Stimulated activated naive CD8-positive, alpha-beta T cell treated with anti-CD3 and anti-CD28 coated beads, Interleukin-15, Interleukin-2, amounts not matched to agents 100 ng/mL and 50 ng/mL, for 24 hours (primary cell): ENCODE data around the gene CEP68.
"Not testable (repeated sequence)": the region's sequence is repeated elsewhere in the genome, so short reads cannot be mapped to it uniquely, and the experiment has no call there.

Experiments used
- H3K27ac Mint-ChIP-seq: one replicate; pipeline ENCODE4 v1.8.0; 2021; ENCODE audit warnings: mild to moderate bottlenecking, mixed read lengths
- H3K27me3 Mint-ChIP-seq: one replicate; pipeline ENCODE4 v1.8.0; 2021; ENCODE audit warnings: mixed read lengths
- H3K36me3 Mint-ChIP-seq: one replicate; pipeline ENCODE4 v1.8.0; 2021; ENCODE audit warnings: low read depth, mixed read lengths
- H3K4me1 Mint-ChIP-seq: one replicate; pipeline ENCODE4 v1.8.0; 2021; ENCODE audit warnings: low read depth, mixed read lengths
- H3K4me3 Mint-ChIP-seq: one replicate; pipeline ENCODE4 v1.8.0; 2021; ENCODE audit warnings: mild to moderate bottlenecking, mixed read lengths
- H3K9me3 Mint-ChIP-seq: one replicate; pipeline ENCODE4 v1.8.0; 2021; ENCODE audit warnings: mixed read lengths

CEP68 gene

DNA sequence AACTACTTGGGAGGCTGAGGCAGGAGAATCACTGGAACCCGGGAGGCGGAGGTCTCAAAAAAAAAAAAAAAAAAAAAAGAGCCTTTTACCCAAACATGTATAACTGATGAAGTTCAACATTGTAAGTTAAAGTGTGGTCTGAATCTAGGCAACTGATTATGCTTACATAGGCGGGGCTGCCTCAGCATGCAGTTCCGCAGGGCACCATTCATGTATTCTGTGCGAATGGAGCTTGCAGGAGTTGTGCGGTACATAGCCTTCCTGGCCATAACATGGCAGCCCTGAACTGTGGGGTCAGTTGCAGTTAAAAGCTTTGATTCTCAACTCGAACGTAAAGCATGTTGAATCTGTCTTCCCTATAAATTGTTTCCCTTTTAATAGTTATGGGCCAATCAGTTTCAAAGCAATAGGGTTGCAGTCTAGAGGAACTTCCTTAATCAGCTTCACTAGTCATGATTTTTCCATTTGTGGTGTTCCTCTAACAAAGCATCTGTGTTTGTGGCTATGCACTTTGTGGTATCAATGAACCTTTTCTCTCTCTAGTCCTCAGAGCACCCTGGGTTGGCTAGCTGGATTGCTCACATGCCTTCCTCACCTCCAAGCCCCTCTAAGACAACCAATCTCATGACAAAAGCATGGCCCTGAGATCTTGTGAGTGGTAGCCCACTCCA is 30.6 kb upstream of the CEP68 start:
- peak overlapping the region; percentile 50 for H3K27ac Mint-ChIP-seq
- no peaks in the 10 kb centered on the region for H3K27me3 Mint-ChIP-seq
- H3K36me3 Mint-ChIP-seq, result peaks cover 17% of the 10 kb centered on the region
- H3K9me3 Mint-ChIP-seq, result no peaks in the 10 kb centered on the region
- H3K4me1 Mint-ChIP-seq, result peaks cover 16% of the 10 kb centered on the region
- no peak overlapping the region for H3K4me3 Mint-ChIP-seq

DNA sequence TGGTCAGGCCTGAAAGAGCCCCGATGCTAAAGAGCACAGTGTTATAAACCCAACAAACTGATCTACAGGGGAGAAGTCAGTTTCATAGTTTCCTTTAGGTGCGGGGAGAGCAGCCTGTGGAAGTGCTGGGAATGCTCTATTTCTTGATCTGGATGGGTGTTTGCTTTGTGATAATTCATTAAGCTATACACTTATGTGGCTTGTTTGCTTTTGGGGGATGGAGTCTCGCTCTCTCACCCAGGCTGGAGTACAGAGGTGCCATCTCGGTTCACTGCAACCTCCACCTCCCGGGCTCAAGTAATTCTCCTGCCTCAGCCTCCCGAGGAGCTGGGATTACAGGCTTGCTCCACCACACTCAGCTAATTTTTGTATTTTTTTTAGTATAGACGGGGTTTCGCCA is 30.1 kb upstream of the CEP68 start:
- peak overlapping the region; percentile 50 for H3K27ac Mint-ChIP-seq
- no peaks in the 10 kb centered on the region for H3K27me3 Mint-ChIP-seq
- peaks cover 22% of the 10 kb centered on the region for H3K4me1 Mint-ChIP-seq
- H3K4me3 Mint-ChIP-seq, result no peak overlapping the region
- H3K36me3 Mint-ChIP-seq, result peaks cover 17% of the 10 kb centered on the region
- no peaks in the 10 kb centered on the region for H3K9me3 Mint-ChIP-seq

DNA sequence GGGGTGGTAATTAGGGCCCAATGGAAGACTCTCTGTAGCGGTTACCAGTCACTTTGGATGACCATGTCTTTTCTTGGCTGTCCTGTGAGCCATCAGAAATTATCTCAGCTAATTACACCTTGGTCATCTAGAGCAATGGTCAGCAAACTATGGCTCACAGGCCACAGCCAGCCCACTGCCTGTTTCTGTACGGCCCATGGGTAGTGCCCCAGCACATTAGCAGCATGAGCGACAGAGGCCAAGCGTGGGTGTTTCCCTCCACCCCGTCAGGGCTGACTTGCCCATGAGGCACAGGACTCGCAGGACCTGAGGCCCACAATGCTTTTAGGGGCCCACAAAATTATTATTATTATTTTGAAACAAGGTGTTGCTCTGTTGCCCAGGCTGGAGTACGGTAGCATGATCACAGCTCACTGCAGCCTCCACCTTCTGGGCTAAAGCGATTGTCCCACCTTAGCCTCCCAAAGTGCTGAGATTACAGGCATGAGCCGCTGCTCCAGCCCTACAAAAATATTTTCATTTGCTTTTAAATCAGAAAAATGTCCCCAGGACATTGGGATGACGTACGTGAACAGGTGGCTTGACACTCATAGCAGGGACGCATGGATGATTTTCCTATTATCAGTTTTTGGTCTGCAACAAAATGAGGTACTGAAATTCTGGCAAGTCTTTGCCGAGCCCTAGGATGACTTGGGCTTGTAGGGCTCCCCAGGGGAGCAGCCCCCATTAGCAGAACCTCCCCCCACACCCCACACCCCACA is 29.3 kb upstream of the CEP68 start:
- H3K27me3 Mint-ChIP-seq, result no peaks in the 10 kb centered on the region
- H3K4me1 Mint-ChIP-seq, result peaks cover 29% of the 10 kb centered on the region
- H3K9me3 Mint-ChIP-seq, result no peaks in the 10 kb centered on the region
- peaks cover 11% of the 10 kb centered on the region for H3K36me3 Mint-ChIP-seq
- no peak overlapping the region for H3K27ac Mint-ChIP-seq
- H3K4me3 Mint-ChIP-seq, result no peak overlapping the region

DNA sequence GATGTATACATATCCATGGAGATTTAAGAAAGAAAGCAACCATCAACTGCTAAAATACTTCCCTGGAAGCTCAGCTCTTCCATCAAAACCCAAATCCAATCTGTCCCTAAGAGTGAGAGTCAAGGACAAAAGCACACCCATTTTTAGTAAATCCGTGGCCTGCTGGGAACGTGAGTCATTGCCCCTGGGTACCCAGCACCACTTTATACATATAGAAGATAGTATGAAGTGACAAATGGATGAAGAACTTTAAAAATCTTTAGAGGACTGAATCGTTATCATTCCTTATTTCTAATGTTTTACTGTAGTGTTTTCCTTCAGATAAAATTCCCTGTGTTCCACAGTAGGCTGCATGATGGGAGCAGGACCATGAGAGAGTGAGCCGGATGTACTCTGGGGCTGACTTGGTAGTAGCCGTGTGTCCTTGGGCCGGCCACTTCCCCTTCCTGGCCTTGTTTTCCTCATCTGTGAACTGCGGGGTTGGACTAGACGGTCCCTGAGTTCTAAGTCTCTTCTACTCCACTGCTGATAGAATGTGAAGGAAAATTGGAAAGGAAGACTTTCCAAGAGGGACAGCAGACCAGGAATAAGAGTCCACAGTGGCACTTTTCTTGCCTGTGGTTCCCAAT is 28.5 kb upstream of the CEP68 start:
- H3K9me3 Mint-ChIP-seq, result no peaks in the 10 kb centered on the region
- no peaks in the 10 kb centered on the region for H3K27me3 Mint-ChIP-seq
- no peak overlapping the region for H3K27ac Mint-ChIP-seq
- peaks cover 37% of the 10 kb centered on the region for H3K4me1 Mint-ChIP-seq
- H3K4me3 Mint-ChIP-seq, result no peak overlapping the region
- peaks cover 9% of the 10 kb centered on the region for H3K36me3 Mint-ChIP-seq

DNA sequence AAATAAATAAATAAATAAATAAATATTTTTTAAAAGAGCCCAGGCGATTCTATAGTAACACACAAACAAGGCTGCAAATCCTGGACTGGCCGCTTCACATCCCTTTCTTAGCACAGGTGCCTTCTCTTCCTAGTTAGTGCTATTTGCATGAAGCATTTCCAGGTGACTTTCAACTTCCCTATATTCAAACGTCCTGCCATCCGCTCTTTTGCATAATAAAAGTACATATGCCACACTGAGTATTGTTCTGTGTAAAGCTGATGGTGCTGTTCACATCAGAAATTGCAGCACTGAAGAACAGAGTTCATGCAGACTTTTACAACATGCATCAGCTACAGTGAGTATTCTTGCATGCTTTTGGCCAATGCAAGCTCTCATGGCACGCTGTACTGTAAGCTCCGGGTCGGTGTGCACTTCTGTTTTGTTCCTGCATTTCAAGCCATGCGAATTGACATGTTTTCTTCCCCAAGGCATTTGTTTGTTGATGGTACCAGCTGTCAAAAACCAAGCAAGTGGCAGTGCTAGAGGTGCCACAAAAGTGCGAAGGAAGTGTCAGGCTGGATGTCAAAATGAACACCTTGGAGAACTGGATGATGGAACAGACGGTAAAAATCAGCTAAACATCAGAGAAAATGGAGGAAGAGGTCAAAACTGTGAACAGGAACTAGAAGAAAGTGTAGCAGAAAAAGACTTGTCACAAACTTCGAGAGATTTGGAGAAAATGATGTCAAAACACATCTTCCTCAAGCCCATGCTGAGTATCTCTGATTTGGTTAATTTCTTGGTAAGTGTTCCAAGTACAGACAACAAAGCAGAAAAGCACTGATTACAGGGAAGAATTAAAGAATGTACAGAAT is 25.5 kb upstream of the CEP68 start:
- H3K9me3 Mint-ChIP-seq, result no peaks in the 10 kb centered on the region
- peaks cover 34% of the 10 kb centered on the region for H3K4me1 Mint-ChIP-seq
- no peak overlapping the region for H3K27ac Mint-ChIP-seq
- H3K4me3 Mint-ChIP-seq, result no peak overlapping the region
- no peaks in the 10 kb centered on the region for H3K36me3 Mint-ChIP-seq
- no peaks in the 10 kb centered on the region for H3K27me3 Mint-ChIP-seq

DNA sequence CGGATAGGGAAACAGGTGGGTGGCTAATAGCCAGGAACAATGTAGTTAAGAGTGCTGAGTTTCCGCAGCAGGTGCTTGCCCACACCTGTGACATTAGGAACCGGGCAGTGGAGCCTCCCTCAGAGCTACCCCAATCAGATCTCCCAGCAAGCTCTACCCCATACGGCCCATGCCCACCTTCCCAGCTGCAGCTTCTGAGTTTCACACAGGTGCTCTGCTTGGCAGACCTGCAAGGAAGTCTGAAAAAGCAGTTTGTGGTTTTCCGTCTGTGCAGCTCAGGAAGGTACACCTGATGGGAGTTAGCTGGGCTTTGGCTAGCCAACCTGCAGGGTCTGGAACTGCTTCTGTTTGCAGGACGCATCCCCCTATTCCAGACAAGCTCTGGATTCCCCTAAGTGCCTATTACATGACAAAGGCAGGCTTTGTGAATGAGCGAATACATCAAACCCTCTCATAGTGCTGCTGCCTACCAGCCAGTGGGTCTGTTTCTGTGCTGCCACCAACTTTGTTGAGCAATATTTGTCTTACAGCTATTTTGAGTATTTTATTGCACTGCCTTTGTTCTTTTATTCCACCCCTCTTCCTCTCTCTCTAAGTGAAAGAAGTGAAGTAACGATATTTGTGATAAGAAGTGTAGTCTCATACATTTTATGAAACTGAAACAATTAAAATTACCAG is 24.7 kb upstream of the CEP68 start:
- peak overlapping the region; percentile 51 for H3K27ac Mint-ChIP-seq
- H3K4me1 Mint-ChIP-seq, result peaks cover 27% of the 10 kb centered on the region
- H3K4me3 Mint-ChIP-seq, result peak overlapping the region; percentile 56
- no peaks in the 10 kb centered on the region for H3K9me3 Mint-ChIP-seq
- H3K27me3 Mint-ChIP-seq, result no peaks in the 10 kb centered on the region
- no peaks in the 10 kb centered on the region for H3K36me3 Mint-ChIP-seq

DNA sequence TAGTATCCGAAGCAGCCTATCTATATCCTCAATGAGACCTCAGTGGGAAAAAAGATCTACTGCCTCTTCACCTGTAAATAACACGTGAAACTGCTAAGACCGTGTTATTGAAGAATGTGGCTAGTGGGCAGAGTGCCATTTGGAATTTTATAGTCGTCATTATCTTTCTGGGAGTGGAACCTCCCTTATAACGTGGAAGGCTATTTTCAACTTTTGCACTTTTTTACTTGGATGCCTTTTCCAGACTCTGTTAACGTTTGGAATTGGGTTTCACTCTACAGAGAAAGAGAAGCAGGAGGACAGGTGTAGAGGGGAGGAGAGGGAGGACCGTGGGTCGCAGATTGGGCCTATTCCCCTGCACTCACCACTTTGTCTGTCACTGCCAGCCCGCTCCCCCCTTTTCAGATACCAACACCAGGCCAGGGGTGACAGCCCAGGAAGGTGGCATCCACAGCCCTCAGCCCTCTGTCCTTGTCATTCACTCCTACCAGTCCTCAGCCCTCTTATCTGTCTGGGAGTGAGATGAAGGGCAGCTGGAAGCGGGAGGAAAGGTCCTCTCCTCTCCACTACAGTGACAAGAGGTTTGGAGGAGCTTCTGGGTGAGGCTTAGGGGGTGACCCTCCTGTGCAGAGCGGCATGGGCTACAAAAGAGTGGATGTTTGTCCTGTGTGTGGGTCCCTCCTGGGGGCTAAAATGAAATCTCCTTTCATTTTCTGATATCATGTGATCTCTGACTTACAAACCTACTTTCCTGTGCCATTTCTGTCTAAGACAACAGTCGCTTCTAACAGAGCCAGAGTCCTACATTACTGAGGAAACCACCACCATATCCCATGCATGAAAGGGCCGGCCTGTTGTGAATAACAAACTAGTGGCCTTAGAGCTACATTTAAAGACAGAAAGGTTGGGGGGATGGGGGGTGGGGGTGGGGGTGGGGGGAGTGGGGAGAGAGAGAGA is 23.9 kb upstream of the CEP68 start:
- no peaks in the 10 kb centered on the region for H3K9me3 Mint-ChIP-seq
- H3K4me1 Mint-ChIP-seq, result peaks cover 24% of the 10 kb centered on the region
- no peaks in the 10 kb centered on the region for H3K27me3 Mint-ChIP-seq
- peak overlapping the region; percentile 56 for H3K4me3 Mint-ChIP-seq
- H3K27ac Mint-ChIP-seq, result peak overlapping the region; percentile 51
- H3K36me3 Mint-ChIP-seq, result no peaks in the 10 kb centered on the region

DNA sequence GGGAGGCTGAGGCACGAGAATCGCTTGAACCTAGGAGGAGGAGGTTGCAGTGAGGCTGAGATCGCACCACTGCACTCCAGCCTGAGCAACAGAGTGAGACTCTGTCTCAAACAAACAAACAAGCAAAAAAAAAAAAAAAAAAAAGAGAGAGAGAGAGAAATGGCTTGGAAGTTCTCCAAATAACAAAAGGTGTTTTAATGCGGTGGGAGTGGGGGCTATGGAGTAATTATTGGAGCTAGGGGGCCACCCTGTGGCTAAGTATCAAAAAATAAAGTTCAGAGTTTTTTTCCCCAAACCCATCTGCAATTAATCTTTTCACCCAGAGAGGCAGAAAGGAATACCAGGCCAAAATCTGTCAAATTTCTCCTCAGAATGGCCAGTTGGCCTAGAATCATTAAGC is 23.0 kb upstream of the CEP68 start:
- Mint-ChIP-seq H3K9me3 (no peaks in the 10 kb centered on the region), H3K27me3 (no peaks in the 10 kb centered on the region), H3K4me3 (no peak overlapping the region), H3K4me1 (peaks cover 24% of the 10 kb centered on the region), H3K36me3 (no peaks in the 10 kb centered on the region), H3K27ac (no peak overlapping the region)

DNA sequence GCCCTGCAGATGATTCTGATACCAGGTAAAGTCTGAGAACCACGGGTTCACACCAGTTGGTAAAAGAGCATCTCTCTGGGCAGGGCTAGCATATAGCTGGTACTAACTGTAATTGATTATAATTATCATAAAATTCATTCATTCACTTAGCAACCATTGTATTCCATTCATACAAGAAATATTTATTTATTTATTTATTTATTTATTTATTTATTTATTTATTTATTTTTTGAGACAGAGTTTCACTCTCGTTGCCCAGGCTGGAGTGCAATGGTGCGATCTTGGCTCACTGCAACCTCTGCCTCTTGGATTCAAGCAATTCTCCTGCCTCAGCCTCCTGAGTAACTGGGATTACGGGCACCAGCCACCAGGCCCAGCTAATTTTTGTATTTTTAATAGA is 22.5 kb upstream of the CEP68 start:
- H3K9me3 Mint-ChIP-seq, H3K4me3 Mint-ChIP-seq, H3K27ac Mint-ChIP-seq, H3K27me3 Mint-ChIP-seq, H3K36me3 Mint-ChIP-seq: not testable (repeated sequence)
- H3K4me1 Mint-ChIP-seq, result peaks cover 24% of the 10 kb centered on the region

DNA sequence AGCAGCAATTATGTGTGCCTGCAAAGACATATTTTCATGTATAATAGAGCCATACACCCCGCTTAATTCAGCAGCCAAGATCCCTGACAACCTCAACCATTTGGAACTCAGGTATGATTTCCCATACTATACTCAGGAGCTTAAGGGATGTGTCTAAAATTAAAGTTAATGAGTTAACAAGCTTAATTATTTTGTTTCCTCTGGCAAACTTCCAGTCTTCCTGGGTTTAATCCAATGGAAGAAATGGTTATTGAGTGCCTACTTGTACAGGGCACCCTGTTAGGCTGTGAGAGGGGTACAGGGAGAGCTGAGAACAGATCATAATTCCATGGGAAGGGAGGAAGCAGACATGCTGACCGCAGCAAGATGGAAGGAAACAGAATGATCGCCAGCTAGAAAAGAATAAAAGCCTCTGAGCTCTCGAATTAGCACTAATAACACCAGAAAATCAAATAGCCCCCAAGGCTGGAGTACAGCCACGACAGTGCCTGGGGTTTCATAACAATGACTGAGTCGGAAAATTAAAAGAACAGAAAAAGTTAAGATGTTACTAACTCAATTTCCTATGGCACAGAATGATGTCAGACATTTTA is 20.8 kb upstream of the CEP68 start:
- H3K9me3 Mint-ChIP-seq, result no peaks in the 10 kb centered on the region
- no peak overlapping the region for H3K4me3 Mint-ChIP-seq
- no peaks in the 10 kb centered on the region for H3K36me3 Mint-ChIP-seq
- no peaks in the 10 kb centered on the region for H3K27me3 Mint-ChIP-seq
- H3K4me1 Mint-ChIP-seq, result peaks cover 27% of the 10 kb centered on the region
- H3K27ac Mint-ChIP-seq, result no peak overlapping the region

DNA sequence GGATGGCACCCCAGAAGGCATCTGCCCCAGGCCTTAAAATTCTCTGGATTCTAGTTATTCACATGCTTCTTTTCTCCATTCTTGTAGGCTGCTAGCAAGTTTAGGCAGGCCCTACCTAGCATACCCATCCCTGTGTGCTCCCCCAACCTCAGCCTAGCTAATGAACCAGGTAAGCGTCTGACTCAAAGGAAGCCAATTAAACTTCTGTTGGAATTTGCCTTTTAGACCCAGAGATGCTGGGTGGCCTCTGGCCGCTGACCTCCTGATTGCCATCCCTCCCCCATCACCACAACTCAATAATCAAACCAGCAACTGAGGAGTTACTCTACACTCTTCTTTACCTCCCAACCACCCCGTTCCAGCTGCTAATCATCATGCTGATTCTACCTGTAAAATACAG is 19.0 kb upstream of the CEP68 start:
- Mint-ChIP-seq H3K9me3 (no peaks in the 10 kb centered on the region), H3K4me3 (no peak overlapping the region)

DNA sequence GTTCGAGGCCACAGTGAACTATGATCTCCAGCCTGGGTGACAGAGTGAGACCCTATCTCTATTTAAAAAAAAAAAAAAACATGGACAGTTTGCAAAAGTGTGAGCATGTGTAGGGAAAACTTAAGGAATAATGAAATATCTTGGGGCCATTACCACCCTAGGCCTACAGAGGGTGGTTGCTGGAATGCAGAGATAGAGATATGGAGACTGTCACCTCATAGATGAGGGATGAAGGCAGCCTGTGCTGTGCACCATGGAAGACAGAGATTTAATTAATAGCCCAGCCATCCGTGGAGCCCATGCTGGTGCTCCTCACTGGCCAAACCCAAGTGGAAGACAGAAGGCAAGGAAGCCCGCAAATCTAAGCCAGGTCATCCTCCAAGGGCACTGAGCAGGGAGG is 16.6 kb upstream of the CEP68 start:
- H3K9me3 Mint-ChIP-seq, result peaks cover 7% of the 10 kb centered on the region
- H3K4me3 Mint-ChIP-seq, result no peak overlapping the region
- H3K36me3 Mint-ChIP-seq, result peaks cover 17% of the 10 kb centered on the region
- no peaks in the 10 kb centered on the region for H3K27me3 Mint-ChIP-seq
- H3K4me1 Mint-ChIP-seq, result peaks cover 9% of the 10 kb centered on the region
- H3K27ac Mint-ChIP-seq, result no peak overlapping the region

More for the DNA sequence above, 19.0 kb upstream of the CEP68 start:
- peaks cover 14% of the 10 kb centered on the region for H3K4me1 Mint-ChIP-seq
- H3K27me3 Mint-ChIP-seq, result no peaks in the 10 kb centered on the region
- H3K27ac Mint-ChIP-seq, result no peak overlapping the region
- no peaks in the 10 kb centered on the region for H3K36me3 Mint-ChIP-seq
